GM21528 (cell line): ENCODE measurements around the gene DUOX2.

Experiments
- ATAC-seq: cut with Tn5 transposase; IDR thresholded peaks from one replicate; pipeline ENCODE4 v1.9.1; 2021; ENCODE audit warnings: mild to moderate bottlenecking, moderate library complexity; ENCODE audit not compliant: unreplicated experiment, low FRiP score

Gene DUOX2

DNA sequence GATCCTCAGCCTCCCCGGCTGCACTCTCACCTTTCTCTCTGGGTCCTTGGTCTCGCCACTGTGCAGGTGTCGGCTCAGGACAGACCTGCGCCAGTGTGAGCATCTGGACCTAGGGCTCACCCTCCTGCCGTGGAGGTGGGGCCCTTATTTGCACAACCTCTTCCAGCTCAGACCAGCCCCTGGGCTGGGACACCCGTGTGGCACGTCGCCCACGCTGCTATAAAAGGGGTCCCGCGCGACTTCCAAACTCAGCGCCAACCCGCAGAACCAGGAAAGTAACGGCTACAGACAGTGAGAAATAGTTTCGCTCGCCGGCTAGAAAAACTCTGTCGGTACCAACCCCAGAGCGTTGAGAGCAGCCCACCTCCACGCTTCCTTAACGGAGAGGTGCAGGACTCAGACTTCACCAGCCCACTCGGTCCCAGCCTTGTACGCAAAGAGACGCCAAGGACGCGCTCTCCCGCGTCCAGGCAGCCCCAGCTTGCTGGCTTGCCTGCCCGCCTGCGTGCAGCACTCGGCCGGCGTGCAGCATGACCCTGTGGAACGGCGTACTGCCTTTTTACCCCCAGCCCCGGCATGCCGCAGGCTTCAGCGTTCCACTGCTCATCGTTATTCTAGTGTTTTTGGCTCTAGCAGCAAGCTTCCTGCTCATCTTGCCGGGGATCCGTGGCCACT lies at the start of gene DUOX2, which contains the start of gene DUOXA2:
Gene DUOX2, minus strand, starts transcription at position 97 of the 675 bp plus-strand sequence. CDS start 761 bp downstream, outside the sequence.
Gene DUOXA2, plus strand, starts transcription at position 251 of the 675 bp plus-strand sequence. Its CDS starts 280 bp downstream, at position 531.
- no peak for ATAC-seq

DNA sequence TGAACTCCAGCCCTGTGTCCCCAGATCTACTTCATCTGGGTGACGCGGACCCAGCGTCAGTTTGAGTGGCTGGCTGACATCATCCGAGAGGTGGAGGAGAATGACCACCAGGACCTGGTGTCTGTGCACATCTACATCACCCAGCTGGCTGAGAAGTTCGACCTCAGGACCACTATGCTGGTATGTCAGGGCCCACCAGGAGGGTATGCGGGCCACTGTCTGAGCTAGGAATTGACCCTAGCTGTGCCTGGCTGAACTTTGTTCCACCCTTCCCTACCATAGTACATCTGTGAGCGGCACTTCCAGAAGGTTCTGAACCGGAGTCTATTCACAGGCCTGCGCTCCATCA lies 49.5 kb upstream of the DUOX2 start:
- ATAC-seq, result no peak

DNA sequence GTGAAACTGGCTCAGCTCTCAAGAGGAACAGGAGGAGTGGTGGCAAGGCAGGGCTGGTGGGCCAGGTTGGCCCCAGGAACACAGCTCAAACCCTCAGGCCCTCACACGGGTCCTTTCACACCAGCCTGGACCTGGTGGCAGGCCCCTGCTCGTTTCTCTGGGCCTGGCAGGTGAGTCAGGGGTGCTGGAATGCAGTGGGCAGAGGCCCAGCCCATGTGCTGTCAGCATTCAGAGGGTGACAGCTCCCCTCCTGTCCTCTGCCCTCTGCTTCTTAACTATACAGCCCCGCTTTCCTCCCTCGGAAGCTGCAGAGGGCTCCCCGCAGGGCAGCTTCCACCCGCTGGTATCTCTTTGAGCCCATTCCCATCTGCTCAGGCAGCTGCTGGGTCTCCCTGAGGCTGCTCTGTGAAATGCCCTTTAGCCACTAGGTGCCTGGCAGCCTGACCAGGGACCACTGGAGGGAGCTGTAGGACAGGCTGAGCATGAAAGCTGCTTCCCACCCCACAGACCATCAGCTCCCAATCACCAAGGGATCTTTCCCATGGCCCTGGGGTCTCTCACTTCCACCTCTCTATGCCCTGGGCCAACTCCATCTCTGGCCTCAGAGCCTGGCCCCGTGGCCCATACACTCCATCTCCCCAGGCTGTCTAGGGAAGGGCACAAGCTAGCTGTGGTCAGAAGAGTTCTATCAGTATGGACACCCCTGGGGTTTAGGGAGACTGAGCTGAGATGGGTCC lies 49.0 kb upstream of the DUOX2 start:
- ATAC-seq, result no peak

DNA sequence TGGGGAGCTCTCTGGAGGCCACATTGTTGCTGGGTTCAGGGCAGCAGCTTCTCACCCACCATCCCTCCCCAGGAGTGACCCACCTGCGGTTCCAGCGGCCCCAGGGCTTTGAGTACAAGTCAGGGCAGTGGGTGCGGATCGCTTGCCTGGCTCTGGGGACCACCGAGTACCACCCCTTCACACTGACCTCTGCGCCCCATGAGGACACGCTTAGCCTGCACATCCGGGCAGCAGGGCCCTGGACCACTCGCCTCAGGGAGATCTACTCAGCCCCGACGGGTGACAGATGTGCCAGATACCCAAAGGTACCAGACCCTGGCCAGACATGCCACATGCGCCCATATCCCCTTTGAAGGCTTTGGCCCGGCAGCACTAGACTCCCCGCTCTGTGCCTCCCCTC lies 47.7 kb upstream of the DUOX2 start:
- no peak for ATAC-seq

DNA sequence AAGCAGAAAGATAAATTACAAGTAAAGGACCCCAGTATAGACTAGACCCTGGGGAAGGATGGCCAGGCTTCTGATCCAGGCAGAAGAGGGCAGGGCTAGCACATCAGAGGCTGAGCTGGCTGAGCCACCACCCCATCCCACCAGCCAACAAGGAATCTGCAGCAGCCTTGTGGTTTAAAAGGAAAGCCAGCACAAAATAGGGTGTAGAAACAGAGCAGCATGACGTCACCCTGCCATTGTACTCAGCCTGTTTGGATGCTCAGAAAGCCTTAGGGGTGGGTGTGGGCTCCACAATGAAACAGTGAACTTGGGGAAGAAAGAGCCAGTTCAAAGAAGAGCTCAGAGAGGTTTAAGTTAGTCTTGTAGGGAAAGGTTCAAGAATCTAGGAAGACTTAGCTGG lies 44.0 kb upstream of the DUOX2 start:
- ATAC-seq, result no peak

DNA sequence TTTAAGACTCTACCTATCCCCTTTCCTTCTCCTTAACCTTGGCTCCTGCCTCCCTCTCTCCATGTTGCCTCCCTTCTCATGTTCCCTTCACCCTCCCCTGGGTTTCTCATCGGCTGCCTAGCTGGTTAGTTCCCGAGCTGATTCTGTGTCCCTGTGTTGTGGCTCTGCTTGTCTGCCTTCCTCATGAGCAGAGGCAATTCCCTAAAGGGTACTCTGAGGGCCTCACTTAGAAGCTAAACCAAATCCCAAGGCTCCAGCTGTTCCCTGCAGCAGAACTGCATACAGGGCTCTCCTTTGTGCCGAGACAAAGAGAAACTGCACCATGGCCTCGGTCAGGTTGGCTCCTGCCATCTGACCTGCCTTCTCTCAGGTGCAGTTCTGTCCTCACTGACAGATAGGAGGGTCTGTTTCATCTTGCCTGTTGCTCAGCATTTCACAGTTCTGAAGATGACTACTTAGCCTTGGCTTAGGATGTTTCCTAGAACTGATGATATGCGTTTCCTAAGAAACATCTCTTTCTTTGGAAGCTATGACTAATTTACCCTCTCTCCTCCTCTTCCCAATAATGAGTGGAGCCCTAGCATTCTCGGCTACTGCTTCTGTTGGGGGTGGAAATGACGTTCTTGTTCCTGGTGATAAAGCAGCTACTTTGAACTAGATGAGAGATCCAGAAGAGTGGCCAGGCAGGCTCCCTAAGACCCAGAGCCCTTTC lies 42.9 kb upstream of the DUOX2 start:
- no peak for ATAC-seq

DNA sequence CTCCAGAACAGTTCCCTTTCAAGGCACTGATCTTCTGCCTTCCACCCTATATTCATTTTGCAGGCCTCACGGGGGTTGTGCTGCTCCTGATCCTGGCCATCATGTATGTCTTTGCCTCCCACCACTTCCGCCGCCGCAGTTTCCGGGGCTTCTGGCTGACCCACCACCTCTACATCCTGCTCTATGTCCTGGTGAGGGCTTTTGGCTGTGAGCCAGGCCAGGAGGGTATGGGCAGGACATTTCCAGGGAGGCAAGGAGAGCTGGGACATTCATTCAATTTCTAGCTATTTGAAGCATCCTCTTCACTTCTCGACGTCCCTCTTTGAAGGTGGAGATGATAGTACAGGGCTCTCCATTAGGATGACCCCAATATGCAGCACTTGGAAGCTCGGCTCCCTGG lies 41.8 kb upstream of the DUOX2 start:
- no peak for ATAC-seq

DNA sequence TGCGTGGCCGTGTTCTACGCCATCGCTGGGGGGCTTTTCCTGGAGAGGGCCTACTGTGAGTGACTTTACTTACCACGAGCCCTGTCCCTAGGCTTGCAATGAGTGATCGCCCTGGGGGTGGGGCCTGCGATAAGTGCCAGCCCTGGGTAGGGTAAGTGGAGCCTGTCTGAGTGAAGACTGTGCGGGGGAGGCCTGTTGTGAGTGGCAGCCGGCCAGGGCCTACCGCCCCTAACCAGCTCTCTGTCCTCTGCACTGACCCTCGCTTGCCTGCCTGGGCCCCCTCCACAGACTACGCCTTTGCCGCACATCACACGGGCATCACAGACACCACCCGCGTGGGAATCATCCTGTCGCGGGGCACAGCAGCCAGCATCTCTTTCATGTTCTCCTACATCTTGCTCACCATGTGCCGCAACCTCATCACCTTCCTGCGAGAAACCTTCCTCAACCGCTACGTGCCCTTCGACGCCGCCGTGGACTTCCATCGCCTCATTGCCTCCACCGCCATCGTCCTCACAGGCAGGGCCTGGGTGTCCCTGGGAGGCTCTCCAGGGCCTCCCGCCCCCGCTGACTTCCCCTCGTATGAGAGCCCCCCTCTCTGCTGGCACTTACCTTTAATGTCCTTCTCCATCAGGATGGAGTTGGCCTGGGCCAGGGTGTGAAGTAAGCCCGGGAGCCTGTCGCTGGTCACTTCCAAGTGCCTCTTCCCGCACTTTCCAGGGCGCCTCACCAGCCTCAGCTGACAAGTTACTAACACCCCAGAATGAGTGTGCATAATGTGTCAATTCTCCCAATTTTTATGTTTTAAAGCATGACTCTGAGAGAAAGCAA lies 38.2 kb upstream of the DUOX2 start:
- ATAC-seq, result no peak

DNA sequence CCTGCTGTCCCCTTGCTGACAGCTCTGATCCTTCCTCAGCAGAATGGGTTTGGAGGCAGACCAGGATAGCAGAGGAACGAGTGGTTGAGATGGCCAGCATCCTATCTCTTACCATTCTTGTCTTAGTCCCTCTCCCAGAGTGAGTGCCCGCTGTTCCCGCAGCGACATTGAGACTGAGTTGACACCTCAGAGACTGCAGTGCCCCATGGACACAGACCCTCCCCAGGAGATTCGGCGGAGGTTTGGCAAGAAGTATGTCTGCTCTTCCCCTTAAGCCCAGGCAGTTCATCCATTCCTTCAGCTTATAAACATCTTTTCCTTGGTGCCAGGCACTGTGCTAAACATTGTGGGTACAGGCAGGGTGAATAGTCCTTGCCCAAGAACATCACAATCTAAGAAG lies 37.0 kb upstream of the DUOX2 start:
- ATAC-seq, result no peak

DNA sequence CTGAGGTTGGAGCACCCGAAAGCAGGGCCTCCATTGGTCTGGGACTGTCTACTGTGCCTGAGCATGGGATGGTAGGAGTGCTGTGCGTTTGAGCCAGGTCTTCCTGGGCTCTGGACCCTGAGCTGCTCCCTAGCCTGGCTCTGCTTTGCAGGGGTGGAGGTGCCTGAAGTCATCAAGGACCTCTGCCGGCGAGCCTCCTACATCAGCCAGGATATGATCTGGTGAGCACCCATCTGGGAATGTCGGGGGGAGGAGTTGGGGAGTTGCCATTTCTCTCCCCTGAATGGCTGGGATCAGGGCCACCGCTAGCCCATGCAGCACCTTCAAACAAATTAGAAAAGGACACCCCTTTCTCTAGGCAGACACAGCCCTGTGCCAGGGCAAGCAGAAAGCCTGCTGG lies 36.5 kb upstream of the DUOX2 start:
- no peak for ATAC-seq

DNA sequence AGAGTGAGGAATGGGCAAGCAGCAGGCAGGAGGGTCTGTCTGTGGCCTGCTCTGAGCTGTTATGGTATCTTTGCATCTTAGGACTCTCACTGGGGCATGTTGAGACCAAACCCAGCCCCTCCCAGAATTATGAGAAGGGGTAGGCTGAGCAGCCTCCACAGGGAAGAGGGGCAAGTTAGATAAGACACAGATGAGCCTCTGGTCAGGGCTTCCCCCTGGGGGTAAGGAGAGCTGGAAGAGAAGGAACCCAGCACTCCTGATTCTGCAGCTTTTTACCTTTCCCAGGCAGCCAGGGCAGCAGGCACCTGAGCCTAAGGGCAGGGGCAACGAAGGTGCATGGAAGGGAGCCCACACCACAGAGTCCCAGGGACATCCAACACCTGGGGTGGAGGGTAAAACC lies 35.1 kb upstream of the DUOX2 start:
- ATAC-seq, result no peak

DNA sequence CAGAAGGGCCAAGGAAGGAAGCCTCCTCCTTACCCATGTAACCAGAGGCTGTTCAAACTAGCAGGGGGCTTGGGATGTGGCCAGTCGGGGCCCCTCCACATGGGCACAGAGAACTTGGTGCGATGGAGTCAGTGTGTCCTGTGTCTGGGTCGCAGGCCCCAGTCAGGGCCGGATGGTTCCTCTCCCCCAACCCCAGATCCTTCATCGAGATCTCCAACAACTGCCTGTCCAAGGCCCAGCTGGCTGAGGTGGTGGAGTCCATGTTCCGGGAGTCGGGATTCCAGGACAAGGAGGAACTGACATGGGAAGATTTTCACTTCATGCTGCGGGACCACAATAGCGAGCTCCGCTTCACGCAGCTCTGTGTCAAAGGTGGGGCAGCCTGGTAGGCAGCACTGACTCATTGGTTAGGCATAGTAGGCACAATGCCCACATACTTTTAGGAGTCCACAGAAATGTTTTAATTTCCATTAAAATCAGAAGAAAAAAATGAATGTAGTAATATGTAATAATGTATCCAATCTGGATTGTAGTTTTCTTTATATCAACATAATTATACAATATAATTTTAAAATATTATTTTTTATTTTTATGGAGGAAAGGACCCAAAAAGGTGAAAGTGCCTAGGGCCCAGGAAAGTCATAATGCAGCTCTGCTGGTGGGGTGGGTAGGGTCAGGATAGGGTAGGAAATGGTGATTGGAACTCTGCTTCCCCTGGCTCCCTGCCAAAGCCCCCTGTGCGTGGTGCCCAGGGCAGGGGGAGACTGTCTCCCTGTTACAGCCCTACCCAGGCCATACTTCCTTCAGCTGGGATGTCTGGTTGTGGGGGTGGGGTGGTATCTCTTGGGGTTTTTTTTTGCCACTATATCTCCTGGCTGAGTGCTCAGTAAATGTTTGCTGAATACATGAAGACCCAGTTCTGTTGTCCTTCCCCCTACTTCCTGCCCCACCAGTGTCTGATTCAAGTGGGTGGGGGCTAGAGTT lies 34.4 kb upstream of the DUOX2 start:
- no peak for ATAC-seq

DNA sequence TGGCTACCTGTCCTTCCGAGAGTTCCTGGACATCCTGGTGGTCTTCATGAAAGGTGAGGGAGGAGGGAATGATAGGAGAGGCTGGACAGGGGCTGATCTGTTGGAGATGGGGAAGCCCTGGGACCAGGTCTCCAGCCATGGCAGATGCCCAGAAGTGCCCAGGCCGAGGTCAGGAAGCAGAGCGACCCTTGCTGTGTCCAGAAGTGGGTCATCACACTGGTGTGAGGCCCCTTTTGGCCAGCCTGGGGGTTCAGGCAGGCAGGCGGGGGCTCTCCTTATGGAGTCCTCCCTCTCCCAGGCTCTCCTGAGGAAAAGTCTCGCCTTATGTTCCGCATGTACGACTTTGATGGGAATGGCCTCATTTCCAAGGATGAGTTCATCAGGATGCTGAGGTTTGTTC lies 33.6 kb upstream of the DUOX2 start:
- no peak for ATAC-seq

DNA sequence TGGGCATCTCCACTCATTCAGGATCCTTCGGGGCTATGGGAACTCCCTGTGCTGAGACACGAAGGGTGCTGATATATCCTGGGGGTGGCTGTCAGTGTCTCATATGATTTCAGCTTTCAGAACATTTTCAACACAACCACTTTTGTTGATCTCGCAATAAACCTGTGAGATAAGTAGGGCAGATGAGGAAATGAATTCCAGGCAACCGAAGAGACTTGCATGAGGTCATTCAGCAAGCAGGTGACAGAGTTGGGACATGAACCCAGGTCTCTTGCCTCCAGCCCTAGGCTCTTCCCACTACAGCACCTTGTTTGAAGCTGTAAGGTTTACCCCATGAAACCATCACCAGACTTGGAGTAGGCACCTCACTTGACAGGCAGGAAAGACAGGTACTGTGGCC lies 32.4 kb upstream of the DUOX2 start:
- no peak for ATAC-seq

DNA sequence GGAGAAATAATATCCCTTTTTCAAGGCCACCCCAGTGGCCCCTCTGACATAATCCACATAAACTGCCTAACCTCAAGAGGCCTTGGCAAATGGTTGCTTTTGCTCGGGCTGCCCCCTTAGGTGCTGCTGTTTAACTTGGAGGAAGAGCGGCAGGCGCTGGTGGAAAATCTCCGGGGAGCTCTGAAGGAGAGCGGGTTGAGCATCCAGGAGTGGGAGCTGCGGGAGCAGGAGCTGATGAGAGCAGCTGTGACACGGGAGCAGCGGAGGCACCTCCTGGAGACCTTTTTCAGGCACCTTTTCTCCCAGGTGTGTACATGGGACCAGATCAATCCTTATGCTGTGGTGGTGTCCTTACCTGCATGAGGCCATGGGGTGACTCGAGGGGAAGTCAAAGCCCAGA lies 30.8 kb upstream of the DUOX2 start:
- no peak for ATAC-seq

DNA sequence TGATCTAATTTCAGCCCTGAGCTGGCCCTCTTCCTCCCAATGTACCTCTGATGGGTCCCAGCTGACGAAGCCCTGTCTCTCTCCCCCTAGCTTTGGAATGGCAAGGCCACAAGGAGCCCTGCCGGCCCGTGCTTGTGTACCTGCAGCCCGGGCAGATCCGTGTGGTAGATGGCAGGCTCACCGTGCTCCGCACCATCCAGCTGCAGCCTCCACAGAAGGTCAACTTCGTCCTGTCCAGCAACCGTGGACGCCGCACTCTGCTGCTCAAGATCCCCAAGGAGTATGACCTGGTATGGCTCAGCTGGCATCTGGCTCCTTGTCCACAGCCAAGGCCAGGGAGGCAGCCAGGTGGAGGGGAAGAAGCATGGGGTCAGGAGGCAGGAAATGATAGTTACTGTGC lies 30.0 kb upstream of the DUOX2 start:
- ATAC-seq, result no peak

DNA sequence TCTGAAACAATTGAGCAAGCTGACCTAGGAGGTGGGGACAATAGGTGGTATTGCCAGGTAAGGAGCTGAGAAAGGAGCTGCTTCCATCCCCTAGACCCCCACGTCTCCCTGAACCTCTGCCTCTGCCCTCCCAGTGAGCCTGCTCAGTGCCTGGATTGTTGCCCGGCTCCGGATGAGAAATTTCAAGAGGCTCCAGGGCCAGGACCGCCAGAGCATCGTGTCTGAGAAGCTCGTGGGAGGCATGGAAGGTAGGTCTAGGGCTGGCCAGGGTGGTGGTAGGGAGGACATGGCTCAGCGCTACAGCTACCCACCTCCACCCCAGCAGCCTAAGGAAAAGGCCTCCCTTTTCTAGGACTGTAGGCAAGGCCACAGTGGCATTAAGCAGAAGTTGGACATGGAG lies 29.1 kb upstream of the DUOX2 start:
- ATAC-seq, result no peak

DNA sequence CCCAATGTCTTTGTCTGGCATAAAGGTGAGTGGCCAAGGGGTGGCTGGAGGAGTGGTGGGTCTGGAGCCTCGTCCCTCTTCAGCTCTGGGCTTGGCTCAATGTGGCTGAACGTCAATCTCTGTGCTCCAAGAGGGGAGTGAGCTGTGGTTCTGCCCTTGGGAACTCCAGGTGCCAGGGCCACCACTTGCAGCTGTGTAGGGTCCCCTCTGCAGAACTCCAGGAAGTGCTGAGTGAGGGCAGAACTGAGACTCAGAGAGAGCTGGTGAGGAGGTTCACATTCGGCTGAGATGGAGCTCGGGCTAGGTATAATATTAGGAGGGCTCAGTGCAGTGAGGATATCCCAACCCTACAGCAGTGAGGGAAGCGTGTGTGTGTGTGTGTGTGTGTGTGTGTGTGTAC lies 27.4 kb upstream of the DUOX2 start:
- no peak for ATAC-seq

DNA sequence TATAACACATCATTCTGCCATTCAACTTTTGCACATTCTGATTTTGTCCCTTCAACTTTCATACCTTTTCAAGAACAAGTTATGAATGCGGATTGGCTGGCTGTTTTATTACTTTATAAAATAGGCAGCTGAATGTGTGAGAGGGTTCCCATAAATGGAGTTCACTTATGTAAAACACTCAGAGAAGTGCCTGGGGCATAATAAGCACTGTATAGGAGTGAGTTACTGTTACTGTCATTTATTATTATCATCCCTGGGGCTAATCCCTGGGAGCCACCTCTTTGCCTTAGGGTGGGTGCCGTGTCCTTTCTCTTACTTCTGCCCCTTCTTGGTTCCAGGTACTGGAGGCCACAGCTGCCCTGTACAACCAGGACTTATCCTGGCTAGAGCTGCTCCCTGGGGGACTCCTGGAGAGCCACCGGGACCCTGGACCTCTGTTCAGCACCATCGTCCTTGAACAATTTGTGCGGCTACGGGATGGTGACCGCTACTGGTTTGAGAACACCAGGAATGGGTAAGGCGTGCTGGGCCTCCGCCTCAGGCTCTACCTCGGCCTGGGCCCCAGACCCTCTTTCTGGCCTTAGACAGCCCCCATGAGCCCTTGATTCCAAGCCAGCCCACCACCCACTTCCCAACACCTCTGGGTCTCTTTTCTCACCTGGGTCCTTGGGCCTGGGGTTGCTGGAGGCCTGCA lies 26.7 kb upstream of the DUOX2 start:
- ATAC-seq, result no peak
